Sigmoid colon (tissue), 4 donors: ENCODE measurements around the gene RAD9A.

Source experiments
- CTCF ChIP-seq, 4 experiments: fragments of 450-650 bp in 3 of 4; fragments of 200-600 bp in 1 of 4; IDR thresholded peaks; one replicate each; pipeline ENCODE4 v1.5.1; 2016 to 2019; ENCODE audit warnings: antibody characterized with exemption in 4 of 4, mild to moderate bottlenecking in 3 of 4, moderate library complexity in 2 of 4
- EP300 ChIP-seq, 4 donors: sonication (generic); formaldehyde crosslinking; IDR thresholded peaks; one replicate each; pipeline ENCODE4 v1.6.1; 2017; ENCODE audit warnings: antibody characterized with exemption in 4 of 4
- POLR2A ChIP-seq, 2 donors: fragments of 450-650 bp; IDR thresholded peaks; one replicate each; pipeline ENCODE4 v1.6.1; 2016; ENCODE audit warnings: antibody characterized with exemption in 2 of 2, mild to moderate bottlenecking in 2 of 2, moderate library complexity in 2 of 2
- POLR2AphosphoS5 ChIP-seq, 4 donors: sonication (generic); formaldehyde crosslinking; IDR thresholded peaks; one replicate each; pipeline ENCODE4 v1.6.1; 2017; ENCODE audit warnings: antibody characterized with exemption in 4 of 4

GRCh38 chr11:67423466-67423865 is 31.7 kb downstream of the RAD9A start:
- no peak for TF ChIP-seq CTCF (IDR thresholded peaks at IDR 0.05)
- TF ChIP-seq POLR2A (IDR thresholded peaks at IDR 0.05) = no peak
- no peak for TF ChIP-seq POLR2AphosphoS5 (IDR thresholded peaks at IDR 0.05)
- TF ChIP-seq EP300 (IDR thresholded peaks at IDR 0.05) = no peak
